HepG2 (cell line): ENCODE results near the gene ARHGAP19. TPM values are rescaled to one million over a fixed set of nuclear protein-coding genes. Genes with fewer than 3 reads are reported as not detected.

Experiments used
- BCL6 ChIP-seq: IDR thresholded peaks from 2 replicates; pipeline ENCODE4 v1.6.1; 2016; ENCODE audit warnings: missing genetic modification reagents, missing compliant biosample characterization
- CREB1 ChIP-seq, 2 experiments: fragments of 450-650 bp in 1 of 2; IDR thresholded peaks; 2 replicates each; pipeline ENCODE4 v1.6.1; 2016 to 2017; ENCODE audit warnings: control low read depth in 1 of 2, mild to moderate bottlenecking in 1 of 2, missing compliant biosample characterization in 1 of 2, missing genetic modification characterization in 1 of 2
- KLF16 ChIP-seq, 2 experiments: sonication (generic) in 1 of 2; formaldehyde crosslinking in 1 of 2; IDR thresholded peaks; 2 replicates each; pipeline versions ENCODE4 v1.6.1 to v1.8.0; 2016 to 2023; ENCODE audit warnings: missing genetic modification reagents in 2 of 2, missing compliant biosample characterization in 1 of 2
- MXI1 ChIP-seq: IDR thresholded peaks from 3 replicates; pipeline ENCODE4 v1.6.1; 2012; ENCODE audit warnings: low read depth, low read length, inconsistent platforms, borderline replicate concordance
- POLR2G ChIP-seq: fragments of 200-400 bp; formaldehyde crosslinking; IDR thresholded peaks from 2 replicates; pipeline ENCODE4 v1.6.1; 2018; ENCODE audit warnings: mild to moderate bottlenecking, low read depth, low read length, moderate library complexity
- SIN3A ChIP-seq: IDR thresholded peaks from 2 replicates; pipeline ENCODE4 v1.6.1; 2011; ENCODE audit warnings: low read depth, mild to moderate bottlenecking, control low read depth, low read length, borderline replicate concordance
- SNAI1 ChIP-seq: sonication (generic); formaldehyde crosslinking; IDR thresholded peaks from 2 replicates; pipeline ENCODE4 v1.5.0; 2020; ENCODE audit warnings: mild to moderate bottlenecking, missing genetic modification reagents, borderline replicate concordance
- SOX5 ChIP-seq: IDR thresholded peaks from 2 replicates; pipeline ENCODE4 v1.6.1; 2016; ENCODE audit warnings: borderline replicate concordance
- SP2 ChIP-seq: sonication (generic); formaldehyde crosslinking; IDR thresholded peaks from 2 replicates; pipeline ENCODE4 v1.5.1; 2020; ENCODE audit warnings: mild to moderate bottlenecking, missing genetic modification reagents
- YEATS4 ChIP-seq: sonication (generic); formaldehyde crosslinking; IDR thresholded peaks from 2 replicates; pipeline ENCODE4 v1.4.0; 2020; ENCODE audit warnings: missing genetic modification reagents, borderline replicate concordance
- ZBTB38 ChIP-seq: sonication (generic); formaldehyde crosslinking; IDR thresholded peaks from 2 replicates; pipeline ENCODE4 v1.5.1; 2020; ENCODE audit warnings: mild to moderate bottlenecking, missing genetic modification reagents
- ZBTB8A ChIP-seq: sonication (generic); formaldehyde crosslinking; IDR thresholded peaks from 2 replicates; pipeline ENCODE4 v1.4.0; 2020; ENCODE audit warnings: mild to moderate bottlenecking, low read depth, missing genetic modification reagents, borderline replicate concordance
- ZFX ChIP-seq: sonication (generic); formaldehyde crosslinking; IDR thresholded peaks from 2 replicates; pipeline ENCODE4 v1.4.0; 2020; ENCODE audit warnings: mild to moderate bottlenecking, low read depth, missing genetic modification reagents, moderate library complexity
- ZNF329 ChIP-seq: sonication (generic); formaldehyde crosslinking; IDR thresholded peaks from 2 replicates; pipeline ENCODE4 v1.9.0; 2021; ENCODE audit warnings: low read depth, mild to moderate bottlenecking, missing genetic modification reagents
- ZNF891 ChIP-seq: sonication (generic); formaldehyde crosslinking; IDR thresholded peaks from 2 replicates; pipeline ENCODE4 v1.5.0; 2020; ENCODE audit warnings: mild to moderate bottlenecking, missing genetic modification reagents
- polyA plus RNA-seq, 8 experiments: library from polyadenylated mRNA; depleted of rRNA in 3 of 8; stranded (reverse) in 7 of 8; unstranded in 1 of 8; fragments of >200 nt; fragmentation: Illumina TruSeq in 4 of 8; extraction: Trizol in 4 of 8; gene quantifications; 2 replicates each; pipeline versions ENCODE4 v1.2.1 to v1.2.3, GENCODE V29; 2011 to 2016; ENCODE audit warnings: low read depth in 4 of 8, missing spikeins in 1 of 8, mixed read lengths in 1 of 8; ENCODE audit not compliant: insufficient read depth in 1 of 8
- total RNA-seq, 5 experiments: library from RNA; depleted of rRNA; stranded (reverse); fragments of >200 nt; fragmentation: Illumina TruSeq; extraction: Trizol; gene quantifications; 2 replicates each; pipeline ENCODE4 v1.2.3, GENCODE V29; 2016; ENCODE audit warnings: low read depth in 1 of 5
- TF ChIP-seq, protein P1 (sequence below): sonication (generic); formaldehyde crosslinking; IDR thresholded peaks from 2 replicates; pipeline ENCODE4 v1.4.0; 2020; ENCODE audit warnings: missing genetic modification reagents
- TF ChIP-seq, protein P2 (sequence below): sonication (generic); formaldehyde crosslinking; IDR thresholded peaks from 2 replicates; pipeline ENCODE4 v1.5.1; 2020; ENCODE audit warnings: mild to moderate bottlenecking, missing genetic modification reagents, borderline replicate concordance
- TF ChIP-seq, protein P3 (sequence below): sonication (generic); formaldehyde crosslinking; IDR thresholded peaks from 2 replicates; pipeline ENCODE4 v1.4.0; 2020; ENCODE audit warnings: missing genetic modification reagents

ARHGAP19 gene
- total and polyA plus RNA-seq, 2 of the 13 experiments (the other 11 are each of a cell fraction or from before 2014, with no cell fraction given) = 7.6 to 10.0 TPM

DNA sequence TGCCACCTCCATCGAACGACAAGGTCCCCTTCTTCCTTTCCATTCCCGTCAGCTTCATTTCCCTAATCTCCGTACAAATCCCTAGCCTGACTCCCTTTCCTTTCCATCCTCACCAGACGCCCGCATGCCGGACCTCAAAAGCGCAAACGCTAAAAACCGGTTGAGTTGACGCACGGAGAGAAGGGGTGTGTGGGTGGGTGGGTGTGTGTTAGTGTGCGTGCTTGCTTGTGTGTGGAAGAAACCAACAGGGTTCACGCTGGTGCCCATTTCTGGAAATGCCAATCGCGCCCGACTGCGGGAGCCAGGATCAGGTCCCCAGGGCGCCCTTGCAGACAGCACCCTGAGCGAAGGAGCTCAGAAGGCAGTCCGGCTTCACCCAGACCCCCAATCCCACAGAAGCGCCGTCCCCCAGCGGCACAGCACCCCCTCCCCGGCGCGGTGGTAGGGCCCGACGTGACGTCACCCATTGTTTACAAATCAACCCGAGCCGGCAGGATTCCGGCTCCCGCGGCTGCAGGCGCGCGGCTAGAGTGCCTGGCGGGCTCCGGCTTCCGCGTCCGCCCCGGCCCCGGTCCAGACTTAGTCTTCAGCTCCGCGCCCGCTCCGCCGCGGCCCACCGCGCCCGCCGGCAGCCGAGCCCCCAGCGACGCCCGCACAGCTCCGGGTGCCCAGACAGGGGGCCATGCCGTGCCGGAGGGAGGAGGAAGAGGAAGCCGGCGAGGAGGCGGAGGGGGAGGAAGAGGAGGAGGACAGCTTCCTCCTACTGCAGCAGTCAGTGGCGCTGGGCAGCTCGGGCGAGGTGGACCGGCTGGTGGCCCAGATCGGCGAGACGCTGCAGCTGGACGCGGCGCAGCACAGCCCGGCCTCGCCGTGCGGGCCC is 26.6 kb upstream of the ARHGAP19 start, which contains the start of gene FRAT1 (continued):
- TF ChIP-seq CREB1 (IDR thresholded peaks at IDR 0.05) (peak; percentile 99), CREB1 (CRISPR knock-in tag; IDR thresholded peaks at IDR 0.05) (peak; percentile 92), ZNF329 (peak; percentile 83; the same call in 1 of the 2 replicates), POLR2G (peak; percentile 83), ZBTB8A (CRISPR knock-in tag) (no peak), ZFX (CRISPR knock-in tag) (peak; percentile 33; the same call in 1 of the 2 replicates), SOX5 (CRISPR knock-in tag) (peak; percentile 54; the same call in 1 of the 2 replicates), ZNF891 (CRISPR knock-in tag) (peak; percentile 25; the same call in 1 of the 2 replicates), YEATS4 (CRISPR knock-in tag) (peak; percentile 58), SIN3A (peak; percentile 84; the same call in 1 of the 2 replicates), BCL6 (CRISPR knock-in tag) (no peak; the same call in 1 of the 2 replicates), MXI1 (peak; percentile 59; the same call in 1 of the 3 replicates), KLF16 (CRISPR knock-in tag; IDR thresholded peaks at IDR 0.05) (0 out of 4 replicates have a peak, but pooled peaks of 1 of the 2 experiments have one; percentile 42), ZBTB38 (CRISPR knock-in tag) (0 out of 2 replicates have a peak, but pooled peaks have one; percentile 25), SNAI1 (CRISPR knock-in tag) (peak; percentile 62; the same call in 1 of the 2 replicates), SP2 (peak; percentile 43; the same call in 1 of the 2 replicates)
- TF ChIP-seq, protein P1, sequence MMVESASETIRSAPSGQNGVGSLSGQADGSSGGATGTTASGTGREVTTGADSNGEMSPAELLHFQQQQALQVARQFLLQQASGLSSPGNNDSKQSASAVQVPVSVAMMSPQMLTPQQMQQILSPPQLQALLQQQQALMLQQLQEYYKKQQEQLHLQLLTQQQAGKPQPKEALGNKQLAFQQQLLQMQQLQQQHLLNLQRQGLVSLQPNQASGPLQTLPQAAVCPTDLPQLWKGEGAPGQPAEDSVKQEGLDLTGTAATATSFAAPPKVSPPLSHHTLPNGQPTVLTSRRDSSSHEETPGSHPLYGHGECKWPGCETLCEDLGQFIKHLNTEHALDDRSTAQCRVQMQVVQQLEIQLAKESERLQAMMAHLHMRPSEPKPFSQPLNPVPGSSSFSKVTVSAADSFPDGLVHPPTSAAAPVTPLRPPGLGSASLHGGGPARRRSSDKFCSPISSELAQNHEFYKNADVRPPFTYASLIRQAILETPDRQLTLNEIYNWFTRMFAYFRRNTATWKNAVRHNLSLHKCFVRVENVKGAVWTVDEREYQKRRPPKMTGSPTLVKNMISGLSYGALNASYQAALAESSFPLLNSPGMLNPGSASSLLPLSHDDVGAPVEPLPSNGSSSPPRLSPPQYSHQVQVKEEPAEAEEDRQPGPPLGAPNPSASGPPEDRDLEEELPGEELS = peak; percentile 74
- TF ChIP-seq, protein P2, sequence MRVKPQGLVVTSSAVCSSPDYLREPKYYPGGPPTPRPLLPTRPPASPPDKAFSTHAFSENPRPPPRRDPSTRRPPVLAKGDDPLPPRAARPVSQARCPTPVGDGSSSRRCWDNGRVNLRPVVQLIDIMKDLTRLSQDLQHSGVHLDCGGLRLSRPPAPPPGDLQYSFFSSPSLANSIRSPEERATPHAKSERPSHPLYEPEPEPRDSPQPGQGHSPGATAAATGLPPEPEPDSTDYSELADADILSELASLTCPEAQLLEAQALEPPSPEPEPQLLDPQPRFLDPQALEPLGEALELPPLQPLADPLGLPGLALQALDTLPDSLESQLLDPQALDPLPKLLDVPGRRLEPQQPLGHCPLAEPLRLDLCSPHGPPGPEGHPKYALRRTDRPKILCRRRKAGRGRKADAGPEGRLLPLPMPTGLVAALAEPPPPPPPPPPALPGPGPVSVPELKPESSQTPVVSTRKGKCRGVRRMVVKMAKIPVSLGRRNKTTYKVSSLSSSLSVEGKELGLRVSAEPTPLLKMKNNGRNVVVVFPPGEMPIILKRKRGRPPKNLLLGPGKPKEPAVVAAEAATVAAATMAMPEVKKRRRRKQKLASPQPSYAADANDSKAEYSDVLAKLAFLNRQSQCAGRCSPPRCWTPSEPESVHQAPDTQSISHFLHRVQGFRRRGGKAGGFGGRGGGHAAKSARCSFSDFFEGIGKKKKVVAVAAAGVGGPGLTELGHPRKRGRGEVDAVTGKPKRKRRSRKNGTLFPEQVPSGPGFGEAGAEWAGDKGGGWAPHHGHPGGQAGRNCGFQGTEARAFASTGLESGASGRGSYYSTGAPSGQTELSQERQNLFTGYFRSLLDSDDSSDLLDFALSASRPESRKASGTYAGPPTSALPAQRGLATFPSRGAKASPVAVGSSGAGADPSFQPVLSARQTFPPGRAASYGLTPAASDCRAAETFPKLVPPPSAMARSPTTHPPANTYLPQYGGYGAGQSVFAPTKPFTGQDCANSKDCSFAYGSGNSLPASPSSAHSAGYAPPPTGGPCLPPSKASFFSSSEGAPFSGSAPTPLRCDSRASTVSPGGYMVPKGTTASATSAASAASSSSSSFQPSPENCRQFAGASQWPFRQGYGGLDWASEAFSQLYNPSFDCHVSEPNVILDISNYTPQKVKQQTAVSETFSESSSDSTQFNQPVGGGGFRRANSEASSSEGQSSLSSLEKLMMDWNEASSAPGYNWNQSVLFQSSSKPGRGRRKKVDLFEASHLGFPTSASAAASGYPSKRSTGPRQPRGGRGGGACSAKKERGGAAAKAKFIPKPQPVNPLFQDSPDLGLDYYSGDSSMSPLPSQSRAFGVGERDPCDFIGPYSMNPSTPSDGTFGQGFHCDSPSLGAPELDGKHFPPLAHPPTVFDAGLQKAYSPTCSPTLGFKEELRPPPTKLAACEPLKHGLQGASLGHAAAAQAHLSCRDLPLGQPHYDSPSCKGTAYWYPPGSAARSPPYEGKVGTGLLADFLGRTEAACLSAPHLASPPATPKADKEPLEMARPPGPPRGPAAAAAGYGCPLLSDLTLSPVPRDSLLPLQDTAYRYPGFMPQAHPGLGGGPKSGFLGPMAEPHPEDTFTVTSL = 0 out of 2 replicates have a peak, but pooled peaks have one; percentile 14
- TF ChIP-seq, protein P3, sequence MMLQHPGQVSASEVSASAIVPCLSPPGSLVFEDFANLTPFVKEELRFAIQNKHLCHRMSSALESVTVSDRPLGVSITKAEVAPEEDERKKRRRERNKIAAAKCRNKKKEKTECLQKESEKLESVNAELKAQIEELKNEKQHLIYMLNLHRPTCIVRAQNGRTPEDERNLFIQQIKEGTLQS (CRISPR knock-in tag) = 0 out of 2 replicates have a peak, but pooled peaks have one; percentile 33
